Gastrocnemius medialis (tissue), 4 donors: ENCODE data around the gene TADA3.

Experiments
- POLR2A ChIP-seq, 2 donors: fragments of 450-650 bp; IDR thresholded peaks; one replicate each; pipeline ENCODE4 v1.6.1; 2017; ENCODE audit warnings: antibody characterized with exemption in 2 of 2, mild to moderate bottlenecking in 2 of 2, moderate library complexity in 2 of 2
- TF ChIP-seq, protein P1 (sequence below), 5 experiments: fragments of 450-650 bp in 3 of 5; fragments of 200-600 bp in 2 of 5; sonication (generic) in 2 of 5; IDR thresholded peaks in 4 of 5; conservative IDR thresholded peaks in 1 of 5; 1 replicate in 4 of 5; 2 replicates in 1 of 5; pipeline ENCODE4 v1.5.1; 2016 to 2019; ENCODE audit warnings: antibody characterized with exemption in 5 of 5, mild to moderate bottlenecking in 3 of 5, moderate library complexity in 3 of 5

DNA sequence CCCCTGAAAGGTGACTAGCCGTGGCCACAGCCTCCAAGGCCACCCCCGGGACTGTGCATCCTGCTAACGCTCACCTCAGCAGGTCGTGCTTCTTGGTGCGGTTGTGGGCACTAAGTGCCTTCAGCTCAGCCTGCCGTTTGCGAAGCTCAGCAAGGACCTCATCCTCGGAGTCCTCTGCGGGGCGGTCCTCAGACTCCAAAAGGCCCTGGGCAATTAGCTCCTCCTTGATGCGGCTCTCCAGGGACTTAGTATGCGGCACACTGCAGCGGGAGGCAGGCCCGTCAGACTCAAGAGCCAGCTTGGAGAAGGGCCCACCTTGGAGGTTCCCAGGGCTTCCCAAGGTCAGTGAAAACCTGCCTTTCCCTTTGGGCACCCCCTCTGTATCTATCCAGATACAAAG lies 8.3 kb downstream of the TADA3 start:
- TF ChIP-seq, protein P1, sequence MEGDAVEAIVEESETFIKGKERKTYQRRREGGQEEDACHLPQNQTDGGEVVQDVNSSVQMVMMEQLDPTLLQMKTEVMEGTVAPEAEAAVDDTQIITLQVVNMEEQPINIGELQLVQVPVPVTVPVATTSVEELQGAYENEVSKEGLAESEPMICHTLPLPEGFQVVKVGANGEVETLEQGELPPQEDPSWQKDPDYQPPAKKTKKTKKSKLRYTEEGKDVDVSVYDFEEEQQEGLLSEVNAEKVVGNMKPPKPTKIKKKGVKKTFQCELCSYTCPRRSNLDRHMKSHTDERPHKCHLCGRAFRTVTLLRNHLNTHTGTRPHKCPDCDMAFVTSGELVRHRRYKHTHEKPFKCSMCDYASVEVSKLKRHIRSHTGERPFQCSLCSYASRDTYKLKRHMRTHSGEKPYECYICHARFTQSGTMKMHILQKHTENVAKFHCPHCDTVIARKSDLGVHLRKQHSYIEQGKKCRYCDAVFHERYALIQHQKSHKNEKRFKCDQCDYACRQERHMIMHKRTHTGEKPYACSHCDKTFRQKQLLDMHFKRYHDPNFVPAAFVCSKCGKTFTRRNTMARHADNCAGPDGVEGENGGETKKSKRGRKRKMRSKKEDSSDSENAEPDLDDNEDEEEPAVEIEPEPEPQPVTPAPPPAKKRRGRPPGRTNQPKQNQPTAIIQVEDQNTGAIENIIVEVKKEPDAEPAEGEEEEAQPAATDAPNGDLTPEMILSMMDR (IDR thresholded peaks at IDR 0.05 in 4 of 5, conservative IDR thresholded peaks at IDR 0.05 in 1 of 5), result no peak
- TF ChIP-seq POLR2A (IDR thresholded peaks at IDR 0.05), result no peak
